HG03575 (cell line): ENCODE measurements around the gene GRAP2.
"Not testable (repeated sequence)": the region's sequence is repeated elsewhere in the genome, so short reads cannot be mapped to it uniquely, and the experiment has no call there.

Experiments used
- ATAC-seq: cut with Tn5 transposase; IDR thresholded peaks from one replicate; pipeline ENCODE4 v1.9.1; 2021; ENCODE audit not compliant: unreplicated experiment, insufficient number of reproducible peaks, low FRiP score; ENCODE audit errors: extremely low read depth

Gene GRAP2

GRCh38 chr22:39939830-39940229 is 38.9 kb downstream of the GRAP2 start:
- ATAC-seq, result no peak

- no peak for ATAC-seq
Measured at GRCh38 chr22:39940757-39941305, 39.9 kb downstream of the GRAP2 start.

GRCh38 chr22:39941601-39942000 is 40.7 kb downstream of the GRAP2 start:
- ATAC-seq, result no peak

GRCh38 chr22:39942439-39943230 is 41.8 kb downstream of the GRAP2 start:
- no peak for ATAC-seq

GRCh38 chr22:39943337-39943736 is 42.5 kb downstream of the GRAP2 start:
- ATAC-seq, result no peak

GRCh38 chr22:39943953-39944872 is 43.3 kb downstream of the GRAP2 start:
- ATAC-seq, result no peak

- no peak for ATAC-seq
Measured at GRCh38 chr22:39946126-39946502, 45.2 kb downstream of the GRAP2 start.

GRCh38 chr22:39946503-39947219 is 45.8 kb downstream of the GRAP2 start:
- no peak for ATAC-seq

- ATAC-seq, result no peak
Measured at GRCh38 chr22:39947220-39948216, 46.6 kb downstream of the GRAP2 start.

- no peak for ATAC-seq
Measured at GRCh38 chr22:39949964-39950737, 49.3 kb downstream of the GRAP2 start.

- ATAC-seq, result not testable (repeated sequence)
Measured at GRCh38 chr22:39951603-39952293, 50.9 kb downstream of the GRAP2 start.

GRCh38 chr22:39952347-39952746 is 51.5 kb downstream of the GRAP2 start:
- ATAC-seq, result no peak

- no peak for ATAC-seq
Measured at GRCh38 chr22:39953101-39953500, 52.2 kb downstream of the GRAP2 start.

GRCh38 chr22:39954584-39955055 is 53.7 kb downstream of the GRAP2 start:
- no peak for ATAC-seq

- no peak for ATAC-seq
Measured at GRCh38 chr22:39955675-39956074, 54.8 kb downstream of the GRAP2 start.

GRCh38 chr22:39956932-39957664 is 56.2 kb downstream of the GRAP2 start:
- ATAC-seq, result no peak
